ENCODE results near the gene TRPV5. TPM values are rescaled to one million over a fixed set of nuclear protein-coding genes. Genes with fewer than 3 reads are reported as not detected.

TRPV5 gene
- total and polyA plus RNA-seq, 2 donors (not counting 3 experiments of a cell fraction or from before 2014, with no cell fraction given) = not detected

DNA sequence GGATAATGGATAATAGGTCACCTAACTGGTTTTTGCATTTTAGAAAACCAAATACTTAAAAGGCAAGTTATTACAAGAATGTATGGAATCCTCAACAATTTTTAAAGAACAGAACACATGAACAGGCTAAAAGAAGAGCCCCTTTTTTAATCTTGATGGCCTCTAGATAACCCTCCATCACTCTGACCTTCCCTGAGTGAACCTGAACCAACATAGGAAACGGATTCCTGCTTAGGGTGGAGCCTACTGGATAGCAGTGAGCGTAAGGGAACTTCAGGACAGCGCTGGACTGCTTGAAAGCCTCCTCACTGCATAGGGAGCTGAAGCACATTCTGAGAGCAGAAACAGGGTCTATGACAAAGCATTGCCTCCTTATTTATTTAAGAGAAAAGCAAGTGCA, 20.5 kb downstream of the TRPV5 start:
- Histone ChIP-seq H3K4me1 (ENCODE audit: control insufficient read depth, extremely low read depth, insufficient read depth, low read length) (no peaks in the 10 kb centered on the region), H3K9me1 (replicated peaks; ENCODE audit: control insufficient read depth, extremely low read depth, insufficient read depth, low read length) (no peaks in the 10 kb centered on the region), H3K9ac (replicated peaks; ENCODE audit: extremely low read depth, insufficient read depth, low read length) (no peak overlapping the region), H3K4me2 (ENCODE audit: insufficient read depth, low read length) (no peak overlapping the region), H3K36me3 (ENCODE audit: control insufficient read depth in 2 of 2, extremely low read depth in 1 of 2, insufficient read depth in 2 of 2, low read length in 2 of 2) (no peaks in the 10 kb centered on the region), H2AFZ (ENCODE audit: low read depth, low read length) (no peak overlapping the region), H4K20me1 (replicated peaks; ENCODE audit: control insufficient read depth, extremely low read depth, insufficient read depth, low read length) (no peaks in the 10 kb centered on the region), H3K27ac (ENCODE audit: insufficient read depth, low read depth, low read length) (no peak overlapping the region), H3K27me3 (ENCODE audit: control insufficient read depth in 2 of 2, insufficient read depth in 2 of 2, low read length in 2 of 2) (no peaks in the 10 kb centered on the region), H3K9me3 (replicated peaks; ENCODE audit: control insufficient read depth, insufficient read depth, low read length) (no peaks in the 10 kb centered on the region), H3K4me3 (replicated peaks in 1 of 3; ENCODE audit: insufficient read depth in 1 of 3, low read depth in 1 of 3, low read length in 3 of 3) (no peak overlapping the region), H3K79me2 (ENCODE audit: control insufficient read depth, insufficient read depth, low read length) (no peaks in the 10 kb centered on the region)
- ChIA-PET POLR2A (no interaction called here), CTCF (interaction anchor here (1.4 kb wide), 1 partner anchor 32 kb away, joined by 4 read pairs; no protein-coding TSS in a partner anchor)
- TF ChIP-seq FOS (IDR thresholded peaks at IDR 0.05; ENCODE audit: borderline replicate concordance, insufficient read depth, low read length) (no peak), MYC (IDR thresholded peaks at IDR 0.05; ENCODE audit: low read depth, low read length) (no peak), MAX (IDR thresholded peaks at IDR 0.05; ENCODE audit: insufficient read depth, insufficient read length) (no peak), GATA2 (IDR thresholded peaks at IDR 0.05; ENCODE audit: insufficient read depth, insufficient read length, low read depth, low read length) (no peak), JUN (IDR thresholded peaks at IDR 0.05; ENCODE audit: borderline replicate concordance, insufficient read depth, insufficient read length, low read depth) (no peak), POLR2A (IDR thresholded peaks at IDR 0.05; ENCODE audit: low read depth, low read length) (no peak), POLR2AphosphoS5 (IDR thresholded peaks at IDR 0.05; ENCODE audit: insufficient read depth, low read depth, low read length) (no peak)
- dilution Hi-C loops (cut with MboI; ENCODE audit: extremely low pct_ligation_motif_present, low sequenced_read_pairs) (no loop called here), intact Hi-C loops (cut with micrococcal nuclease) (no loop called here)
- DNase-seq (ENCODE audit: low read depth, low spot score) = no peak
- no peak for FAIRE-seq
- no TSS peak for BruUV-seq (replicated peaks)

DNA sequence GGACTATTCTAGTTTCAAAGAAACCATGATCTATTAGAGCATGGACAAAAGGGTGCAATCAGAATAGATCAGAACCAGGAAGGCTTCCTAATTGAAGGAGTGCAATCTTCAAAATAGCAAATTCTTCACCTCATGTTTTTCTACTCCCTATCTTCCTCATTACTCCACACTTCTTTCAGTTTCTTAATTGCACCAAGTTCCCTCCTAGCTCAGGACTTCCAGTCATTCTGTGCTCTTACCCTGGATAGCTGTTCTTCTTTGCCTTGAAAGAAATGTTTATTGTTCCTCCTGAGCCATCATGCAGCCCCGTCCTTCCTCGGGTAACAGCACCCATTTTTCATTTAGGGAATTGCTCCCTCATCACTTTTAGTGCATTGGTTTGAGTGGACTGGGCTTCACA, 23.1 kb downstream of the TRPV5 start:
- Histone ChIP-seq H3K4me1 (ENCODE audit: control insufficient read depth, extremely low read depth, insufficient read depth, low read length) (no peaks in the 10 kb centered on the region), H3K9me3 (replicated peaks; ENCODE audit: control insufficient read depth, insufficient read depth, low read length) (no peaks in the 10 kb centered on the region), H4K20me1 (replicated peaks; ENCODE audit: control insufficient read depth, extremely low read depth, insufficient read depth, low read length) (no peaks in the 10 kb centered on the region), H3K9ac (replicated peaks; ENCODE audit: extremely low read depth, insufficient read depth, low read length) (no peak overlapping the region), H3K79me2 (ENCODE audit: control insufficient read depth, insufficient read depth, low read length) (no peaks in the 10 kb centered on the region), H3K36me3 (ENCODE audit: control insufficient read depth in 2 of 2, extremely low read depth in 1 of 2, insufficient read depth in 2 of 2, low read length in 2 of 2) (no peaks in the 10 kb centered on the region), H2AFZ (ENCODE audit: low read depth, low read length) (no peak overlapping the region), H3K9me1 (replicated peaks; ENCODE audit: control insufficient read depth, extremely low read depth, insufficient read depth, low read length) (no peaks in the 10 kb centered on the region), H3K4me3 (replicated peaks in 1 of 3; ENCODE audit: insufficient read depth in 1 of 3, low read depth in 1 of 3, low read length in 3 of 3) (no peak overlapping the region), H3K27ac (ENCODE audit: insufficient read depth, low read depth, low read length) (no peak overlapping the region), H3K4me2 (ENCODE audit: insufficient read depth, low read length) (no peak overlapping the region), H3K27me3 (ENCODE audit: control insufficient read depth in 2 of 2, insufficient read depth in 2 of 2, low read length in 2 of 2) (no peaks in the 10 kb centered on the region)
- dilution Hi-C loops (cut with MboI; ENCODE audit: extremely low pct_ligation_motif_present, low sequenced_read_pairs) (no loop called here), intact Hi-C loops (cut with micrococcal nuclease) (no loop called here)
- ChIA-PET CTCF (interaction anchor here (0.6 to 1.7 kb wide), 4 partner anchors 10 to 305 kb away, joined by 3 to 11 read pairs (median 8); no protein-coding TSS in a partner anchor), POLR2A (no interaction called here)
- TF ChIP-seq MAX (IDR thresholded peaks at IDR 0.05; ENCODE audit: insufficient read depth, insufficient read length) (no peak), EZH2 (IDR thresholded peaks at IDR 0.05; ENCODE audit: borderline replicate concordance, low read depth, low read length, severe bottlenecking) (no peak), GATA2 (IDR thresholded peaks at IDR 0.05; ENCODE audit: insufficient read depth, insufficient read length, low read depth, low read length) (no peak), MYC (IDR thresholded peaks at IDR 0.05; ENCODE audit: low read depth, low read length) (no peak), POLR2A (IDR thresholded peaks at IDR 0.05; ENCODE audit: low read depth, low read length) (no peak), POLR2AphosphoS5 (IDR thresholded peaks at IDR 0.05; ENCODE audit: insufficient read depth, low read depth, low read length) (no peak), FOS (IDR thresholded peaks at IDR 0.05; ENCODE audit: borderline replicate concordance, insufficient read depth, low read length) (no peak), CTCF (IDR thresholded peaks at IDR 0.05; ENCODE audit: extremely low read depth in 1 of 2, insufficient read depth in 1 of 2, low read depth in 1 of 2, low read length in 2 of 2) (no peak), JUN (IDR thresholded peaks at IDR 0.05; ENCODE audit: borderline replicate concordance, insufficient read depth, insufficient read length, low read depth) (no peak)
- DNase-seq (ENCODE audit: low read depth, low spot score) (no peak), FAIRE-seq (no peak)
- BruUV-seq (replicated peaks) = no TSS peak
